GM12891 (cell line): ENCODE measurements around the gene MPDU1.

ENCODE experiments used
- DNase-seq: peaks from one replicate; pipeline ENCODE4 v3.0.0; 2011; ENCODE audit warnings: low spot score; ENCODE audit not compliant: insufficient read length
- FAIRE-seq: peaks from 2 replicates; lab custom pipeline; 2011; peaks lifted over from hg19 to GRCh38; lab: Jason Lieb, UNC
- PAX5 ChIP-seq: IDR thresholded peaks from 2 replicates; pipeline ENCODE4 v1.6.1; 2011; ENCODE audit warnings: low read length, moderate library complexity, mild to moderate bottlenecking; ENCODE audit not compliant: insufficient read depth, severe bottlenecking
- POLR2A ChIP-seq: IDR thresholded peaks from 2 replicates; pipeline ENCODE4 v1.6.1; 2011; ENCODE audit warnings: low read depth, low read length, control low read depth
- POLR2AphosphoS5 ChIP-seq: IDR thresholded peaks from 2 replicates; pipeline ENCODE4 v1.6.1; 2011; ENCODE audit warnings: low read depth, low read length, control low read depth
- POU2F2 ChIP-seq: IDR thresholded peaks from 2 replicates; pipeline ENCODE4 v1.6.1; 2011; ENCODE audit warnings: low read depth, mild to moderate bottlenecking, control low read depth, low read length, moderate library complexity
- SPI1 ChIP-seq: IDR thresholded peaks from 2 replicates; pipeline ENCODE4 v1.6.1; 2011; ENCODE audit warnings: low read depth, low read length, control low read depth
- TAF1 ChIP-seq: IDR thresholded peaks from 2 replicates; pipeline ENCODE4 v1.6.1; 2011; ENCODE audit warnings: low read depth, low read length, control low read depth

Gene MPDU1

DNA sequence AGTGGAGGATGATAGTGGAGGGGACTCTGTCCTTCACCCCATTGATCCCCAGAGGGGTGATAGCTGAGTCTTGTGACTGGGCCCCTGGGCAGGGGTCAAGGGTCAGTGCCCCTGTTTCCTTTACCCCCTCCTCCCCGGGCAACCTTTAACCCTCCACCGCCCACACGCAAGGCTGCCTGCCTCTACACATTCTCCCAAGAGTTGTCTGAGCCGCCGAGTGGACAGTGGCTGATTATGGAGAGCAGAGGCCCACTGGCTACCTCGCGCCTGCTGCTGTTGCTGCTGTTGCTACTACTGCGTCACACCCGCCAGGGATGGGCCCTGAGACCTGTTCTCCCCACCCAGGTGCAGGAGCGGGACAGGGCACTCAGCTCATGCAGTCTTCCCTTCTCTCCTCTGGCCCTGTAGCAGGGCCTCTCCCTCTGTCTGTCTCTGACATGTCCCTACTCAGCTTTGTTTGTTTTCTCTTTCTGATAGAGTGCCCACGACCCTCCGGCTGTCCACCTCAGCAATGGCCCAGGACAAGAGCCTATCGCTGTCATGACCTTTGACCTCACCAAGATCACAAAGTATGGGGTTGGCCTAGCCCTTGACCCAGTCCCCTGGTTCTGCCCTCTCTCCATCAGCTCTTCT is 46.4 kb downstream of the MPDU1 start, which contains the start of gene SHBG:
TSS of gene SHBG (plus strand) at position 197 of the 633 bp plus-strand sequence. CDS start at position 235, 38 bp downstream.
- TF ChIP-seq SPI1: no peak
- DNase-seq (no peak), FAIRE-seq (no peak)

DNA sequence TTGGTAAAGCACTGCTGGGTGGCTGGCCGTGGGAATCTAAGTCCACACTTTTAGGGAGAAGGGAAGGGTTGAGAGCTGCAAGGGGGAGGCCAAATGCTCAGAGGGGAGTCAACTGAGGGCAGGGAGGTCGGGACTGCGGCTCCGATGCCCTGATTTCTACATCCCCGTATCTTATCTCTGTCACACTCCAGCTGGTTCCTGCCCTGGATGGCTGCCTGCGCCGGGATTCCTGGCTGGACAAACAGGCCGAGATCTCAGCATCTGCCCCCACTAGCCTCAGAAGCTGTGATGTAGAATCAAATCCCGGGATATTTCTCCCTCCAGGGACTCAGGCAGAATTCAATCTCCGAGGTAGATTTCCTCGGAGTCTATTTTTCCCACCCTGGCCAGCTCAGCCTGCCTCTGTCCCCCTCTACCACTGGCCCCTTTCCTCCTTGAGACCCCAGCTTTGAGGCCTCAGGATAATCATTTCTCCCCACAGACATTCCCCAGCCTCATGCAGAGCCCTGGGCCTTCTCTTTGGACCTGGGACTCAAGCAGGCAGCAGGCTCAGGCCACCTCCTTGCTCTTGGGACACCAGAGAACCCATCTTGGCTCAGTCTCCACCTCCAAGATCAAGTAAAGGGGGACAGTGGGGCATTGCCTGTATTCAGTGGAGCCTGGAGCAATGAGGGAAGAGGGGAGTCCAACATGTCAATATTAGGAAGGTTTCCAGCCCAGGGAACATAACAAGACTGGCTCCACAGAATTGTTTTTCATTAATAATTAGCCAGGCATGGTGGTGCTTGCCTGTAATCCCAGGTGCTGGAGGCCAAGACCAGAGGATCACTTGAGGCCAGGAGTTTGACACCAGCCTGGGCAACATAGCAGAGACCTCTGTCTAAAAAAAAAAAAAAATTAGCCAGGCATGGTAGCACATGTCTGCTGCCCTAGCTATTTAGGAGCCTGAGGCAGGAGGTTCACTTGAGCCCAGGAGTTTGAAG is 48.0 kb downstream of the MPDU1 start:
- FAIRE-seq (no peak), DNase-seq (no peak)
- no peak for TF ChIP-seq SPI1
- TF ChIP-seq TAF1: no peak
- no peak for TF ChIP-seq POLR2AphosphoS5
- TF ChIP-seq PAX5: no peak
- no peak for TF ChIP-seq POLR2A
- TF ChIP-seq POU2F2: no peak

DNA sequence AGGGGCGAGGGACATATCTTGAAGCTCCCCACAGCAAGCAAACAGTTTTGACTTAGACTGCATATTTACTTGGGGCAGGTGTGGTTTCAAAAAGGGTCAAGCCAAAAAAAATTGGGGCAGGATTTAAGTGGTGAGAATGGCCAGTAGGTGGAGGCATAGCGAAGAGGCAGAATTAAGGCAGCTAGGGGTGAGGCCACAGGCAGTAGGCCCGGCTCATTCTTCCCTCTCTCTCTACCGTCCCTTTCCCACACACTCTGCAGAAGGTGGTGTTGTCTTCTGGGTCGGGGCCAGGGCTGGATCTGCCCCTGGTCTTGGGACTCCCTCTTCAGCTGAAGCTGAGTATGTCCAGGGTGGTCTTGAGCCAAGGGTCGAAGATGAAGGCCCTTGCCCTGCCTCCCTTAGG is 48.8 kb downstream of the MPDU1 start:
- DNase-seq (no peak), FAIRE-seq (peak; percentile 83)
- TF ChIP-seq POLR2AphosphoS5 (no peak), SPI1 (no peak), POLR2A (no peak), POU2F2 (no peak), PAX5 (no peak), TAF1 (no peak)

DNA sequence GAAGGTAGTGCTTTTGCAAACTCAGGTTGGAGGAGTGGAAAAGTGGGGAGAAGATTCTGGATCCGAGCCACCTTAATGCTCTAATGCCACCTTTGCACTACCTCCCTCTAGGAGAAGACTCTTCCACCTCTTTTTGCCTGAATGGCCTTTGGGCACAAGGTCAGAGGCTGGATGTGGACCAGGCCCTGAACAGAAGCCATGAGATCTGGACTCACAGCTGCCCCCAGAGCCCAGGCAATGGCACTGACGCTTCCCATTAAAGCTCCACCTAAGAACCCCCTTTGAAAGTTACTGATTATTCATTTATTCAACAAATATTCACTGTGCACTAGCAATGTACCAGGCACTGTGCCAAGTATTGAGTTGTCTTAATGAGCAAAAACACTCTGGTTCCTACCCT is 49.4 kb downstream of the MPDU1 start:
- no peak for DNase-seq
- no peak for FAIRE-seq
- TF ChIP-seq PAX5 (no peak), POLR2AphosphoS5 (no peak), SPI1 (no peak), POU2F2 (no peak), TAF1 (no peak), POLR2A (no peak)

DNA sequence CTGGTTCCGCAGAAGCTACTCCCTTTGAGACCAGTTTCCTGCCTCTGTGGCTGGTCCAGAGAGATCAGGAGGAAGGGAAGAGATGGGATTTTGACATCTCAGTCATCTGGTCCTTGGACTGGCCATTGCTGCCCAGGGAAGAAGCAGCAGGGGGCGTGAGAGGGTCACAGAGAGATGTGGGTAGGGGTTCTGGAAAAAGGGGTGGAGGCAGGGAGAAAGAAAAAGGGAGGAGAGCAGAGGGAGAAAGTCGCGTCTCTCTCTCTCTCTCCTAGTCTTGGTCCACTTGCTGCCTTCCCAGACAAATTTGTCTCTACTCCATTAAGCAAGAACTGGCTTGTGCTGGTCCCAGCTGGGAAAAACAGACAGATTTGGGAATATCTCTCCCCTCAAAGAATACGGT is 50.7 kb downstream of the MPDU1 start:
- TF ChIP-seq POU2F2 (no peak), POLR2A (no peak), POLR2AphosphoS5 (no peak), PAX5 (no peak), TAF1 (no peak), SPI1 (no peak)
- DNase-seq (no peak), FAIRE-seq (no peak)

DNA sequence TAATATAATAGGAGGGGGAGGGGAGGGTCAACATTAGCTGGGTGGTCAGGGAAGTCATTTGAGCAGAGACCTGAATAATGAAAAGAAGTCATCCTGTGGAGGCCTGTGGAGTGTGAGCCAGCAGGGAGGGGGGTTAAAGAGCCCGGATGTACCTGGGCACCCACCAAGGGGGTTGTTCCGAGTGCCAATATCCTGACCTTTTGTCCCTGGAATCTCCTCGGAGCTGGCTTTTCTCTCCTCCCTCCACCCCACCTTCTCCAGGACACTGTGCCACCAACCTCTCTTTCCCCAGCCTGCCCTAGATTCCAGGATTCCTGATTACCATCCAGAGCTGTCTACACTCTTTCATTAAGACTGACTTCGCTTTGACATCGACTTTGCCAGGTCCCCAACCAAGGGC is 52.5 kb downstream of the MPDU1 start:
- no peak for DNase-seq
- FAIRE-seq: no peak

More for the DNA sequence above, 52.5 kb downstream of the MPDU1 start:
- TF ChIP-seq SPI1 (no peak), PAX5 (no peak), POLR2A (no peak), POLR2AphosphoS5 (no peak)
